ENCODE results near the gene TGFBR2.

- TF ChIP-seq CTCF (conservative IDR thresholded peaks at IDR 0.05; ENCODE audit: low read depth in 2 of 2) (no peak), EZH2 (IDR thresholded peaks at IDR 0.05; ENCODE audit: low read depth, unreplicated experiment) (no peak), EZH2phosphoT487 (IDR thresholded peaks at IDR 0.05; ENCODE audit: unreplicated experiment) (no peak), POLR2AphosphoS5 (IDR thresholded peaks at IDR 0.05; ENCODE audit: low read depth) (no peak), JUNB (IDR thresholded peaks at IDR 0.05; ENCODE audit: unreplicated experiment) (no peak), ZNF462 (CRISPR knock-in tag; IDR thresholded peaks at IDR 0.05) (no peak), REST (IDR thresholded peaks at IDR 0.05; ENCODE audit: unreplicated experiment) (no peak), ZNF114 (CRISPR knock-in tag; IDR thresholded peaks at IDR 0.05) (no peak), ZNF331 (CRISPR knock-in tag; IDR thresholded peaks at IDR 0.05; ENCODE audit: low read depth) (no peak), CREB1 (CRISPR knock-in tag; IDR thresholded peaks at IDR 0.05; ENCODE audit: low read depth) (no peak), ETS1 (IDR thresholded peaks at IDR 0.05) (no peak), STAT1 (IDR thresholded peaks at IDR 0.05; ENCODE audit: unreplicated experiment) (no peak), NANOG (IDR thresholded peaks at IDR 0.05; ENCODE audit: borderline replicate concordance) (no peak)
Measured at GRCh38 chr3:30663533-30664241, 57.3 kb downstream of the TGFBR2 start.

All from GM23338 (cell line).